Measurements from ENCODE around the gene SNX15. TPM values are rescaled to one million over a fixed set of nuclear protein-coding genes. Genes with fewer than 3 reads are reported as not detected.

SNX15 gene
- total RNA-seq, 1 donor from 2014 or later = 15.5 TPM

GRCh38 chr11:65087216-65087615 is 60.0 kb downstream of the SNX15 start:
- no peak for DNase-seq (ENCODE audit: low read depth)
- Histone ChIP-seq H3K36me3 (ENCODE audit: control insufficient read depth, insufficient read depth, low read length) (peaks cover 16% of the 10 kb centered on the region), H3K4me3 (ENCODE audit: low read depth, low read length) (no peak overlapping the region), H3K27me3 (ENCODE audit: control insufficient read depth, insufficient read depth, low read length) (no peaks in the 10 kb centered on the region)
- TF ChIP-seq CTCF (IDR thresholded peaks at IDR 0.05; ENCODE audit: insufficient read depth, low read length, severe bottlenecking) = no peak
- FAIRE-seq = no peak

- TF ChIP-seq CTCF (IDR thresholded peaks at IDR 0.05; ENCODE audit: insufficient read depth, low read length, severe bottlenecking) = no peak
- H3K4me3 ChIP-seq (ENCODE audit: low read depth, low read length) = no peak overlapping the region
- FAIRE-seq (no peak), DNase-seq (ENCODE audit: low read depth) (no peak)
- H3K27me3 ChIP-seq (ENCODE audit: control insufficient read depth, insufficient read depth, low read length) = no peaks in the 10 kb centered on the region
- H3K36me3 ChIP-seq (ENCODE audit: control insufficient read depth, insufficient read depth, low read length) = peaks cover 16% of the 10 kb centered on the region
Observed at GRCh38 chr11:65087827-65088226, 60.6 kb downstream of the SNX15 start.

GRCh38 chr11:65089621-65090020 is 62.4 kb downstream of the SNX15 start:
- peaks cover 16% of the 10 kb centered on the region for H3K36me3 ChIP-seq (ENCODE audit: control insufficient read depth, insufficient read depth, low read length)
- DNase-seq (ENCODE audit: low read depth) (no peak), FAIRE-seq (no peak)
- H3K4me3 ChIP-seq (ENCODE audit: low read depth, low read length) = no peak overlapping the region
- H3K27me3 ChIP-seq (ENCODE audit: control insufficient read depth, insufficient read depth, low read length) = no peaks in the 10 kb centered on the region
- no peak for TF ChIP-seq CTCF (IDR thresholded peaks at IDR 0.05; ENCODE audit: insufficient read depth, low read length, severe bottlenecking)

Other genes starting within 250 kb of the SNX15 start
- 44.5 and 59.3 TPM in 2 replicates for gene SF1, start 248.9 kb upstream of the SNX15 start, total RNA-seq
- gene MAP4K2, start 224.2 kb upstream of the SNX15 start, total RNA-seq = 6.8 and 7.0 TPM in 2 replicates
- 5.5 and 8.3 TPM in 2 replicates for gene MEN1, start 216.9 kb upstream of the SNX15 start, total RNA-seq
- 16.6 and 23.0 TPM in 2 replicates for gene CDC42BPG, start 182.8 kb upstream of the SNX15 start, total RNA-seq
- 32.9 and 40.7 TPM in 2 replicates for gene EHD1, start 148.8 kb upstream of the SNX15 start, total RNA-seq
- 6.1 and 7.8 TPM in 2 replicates for gene ATG2A, start 110.2 kb upstream of the SNX15 start, total RNA-seq
- 8.2 and 14.3 TPM in 2 replicates for gene PPP2R5B, start 102.8 kb upstream of the SNX15 start, total RNA-seq
- not detected in 2 replicates for gene GPHA2, start 91.5 kb upstream of the SNX15 start, total RNA-seq
- gene MAJIN, start 55.3 kb upstream of the SNX15 start, total RNA-seq = not detected in 2 replicates
- gene BATF2, start 30.5 kb upstream of the SNX15 start, total RNA-seq = under 0.01 and 0.26 TPM in 2 replicates
- gene ARL2, start 13.3 kb upstream of the SNX15 start, total RNA-seq = 71.0 and 76.1 TPM in 2 replicates
- gene SAC3D1, start 13.8 kb downstream of the SNX15 start, total RNA-seq = 10.4 and 15.5 TPM in 2 replicates
- 16.6 and 22.7 TPM in 2 replicates for gene NAALADL1, start 31.1 kb downstream of the SNX15 start, total RNA-seq
- 0.26 and 0.53 TPM in 2 replicates for gene CDCA5, start 56.6 kb downstream of the SNX15 start, total RNA-seq
- 34.2 and 52.4 TPM in 2 replicates for gene ZFPL1, start 56.8 kb downstream of the SNX15 start, total RNA-seq
- 157 and 203 TPM in 2 replicates for gene VPS51, start 68.8 kb downstream of the SNX15 start, total RNA-seq
- 15.0 and 49.8 TPM in 2 replicates for gene TM7SF2, start 84.4 kb downstream of the SNX15 start, total RNA-seq
- gene ZNHIT2, start 90.3 kb downstream of the SNX15 start, total RNA-seq = 11.0 and 11.1 TPM in 2 replicates
- gene FAU, start 94.7 kb downstream of the SNX15 start, total RNA-seq = 439 and 539 TPM in 2 replicates
- gene MRPL49, start 94.9 kb downstream of the SNX15 start, total RNA-seq = 36.2 and 42.1 TPM in 2 replicates
- 11.6 and 19.7 TPM in 2 replicates for gene SYVN1, start 107.1 kb downstream of the SNX15 start, total RNA-seq
- not detected in 2 replicates for gene SPDYC, start 142.8 kb downstream of the SNX15 start, total RNA-seq
- 136 and 165 TPM in 2 replicates for gene CAPN1, start 154.5 kb downstream of the SNX15 start, total RNA-seq
- gene POLA2, start 234.5 kb downstream of the SNX15 start, total RNA-seq = 1.3 and 1.6 TPM in 2 replicates

Data from bronchial epithelial cell (primary cell).